Measurements from ENCODE around the gene GNB1.
"Not testable (repeated sequence)": the region's sequence is repeated elsewhere in the genome, so short reads cannot be mapped to it uniquely, and the experiment has no call there.

GNB1 gene

GRCh38 chr1:1875932-1876331 is 15.0 kb downstream of the GNB1 start:
- ChIA-PET POLR2A (no interaction called here), CTCF (no interaction called here)
- no peak for TF ChIP-seq FOXK2 (IDR thresholded peaks at IDR 0.05)
- TF ChIP-seq NFRKB (IDR thresholded peaks at IDR 0.05): no peak
- TF ChIP-seq FOXM1 (IDR thresholded peaks at IDR 0.05; ENCODE audit: borderline replicate concordance): no peak
- no peak for TF ChIP-seq HDGF (IDR thresholded peaks at IDR 0.05; ENCODE audit: borderline replicate concordance)
- TF ChIP-seq ARNT (IDR thresholded peaks at IDR 0.05): no peak
- TF ChIP-seq TARDBP (IDR thresholded peaks at IDR 0.05): no peak
- TF ChIP-seq PKNOX1 (IDR thresholded peaks at IDR 0.05): no peak
- TF ChIP-seq SP1 (IDR thresholded peaks at IDR 0.05): no peak
- no peak for TF ChIP-seq LEF1 (IDR thresholded peaks at IDR 0.05; ENCODE audit: borderline replicate concordance)
- no peak for TF ChIP-seq CTBP1 (IDR thresholded peaks at IDR 0.05; ENCODE audit: borderline replicate concordance)
- no peak for TF ChIP-seq ZNF384 (IDR thresholded peaks at IDR 0.05)
- TF ChIP-seq FOXA1 (IDR thresholded peaks at IDR 0.05): no peak
- no peak for TF ChIP-seq ELF4 (IDR thresholded peaks at IDR 0.05)
- no peak for TF ChIP-seq SUZ12 (IDR thresholded peaks at IDR 0.05)
- no peak for TF ChIP-seq BHLHE40 (IDR thresholded peaks at IDR 0.05; ENCODE audit: borderline replicate concordance)
- TF ChIP-seq L3MBTL2 (conservative IDR thresholded peaks at IDR 0.05): no peak
- DNase-seq (ENCODE audit: extremely low spot score): no peak

GRCh38 chr1:1874901-1875300 is 16.0 kb downstream of the GNB1 start:
- TF ChIP-seq FOXA1 (IDR thresholded peaks at IDR 0.05): no peak
- no peak for TF ChIP-seq LEF1 (IDR thresholded peaks at IDR 0.05; ENCODE audit: borderline replicate concordance)
- no peak for TF ChIP-seq FOXK2 (IDR thresholded peaks at IDR 0.05)
- POLR2A ChIA-PET: no interaction called here
- no peak for DNase-seq (ENCODE audit: extremely low spot score)
- CTCF ChIA-PET: no interaction called here

GRCh38 chr1:1873186-1873585 is 17.7 kb downstream of the GNB1 start:
- DNase-seq (ENCODE audit: extremely low spot score): no peak
- TF ChIP-seq FOXK2 (IDR thresholded peaks at IDR 0.05) (no peak), PKNOX1 (IDR thresholded peaks at IDR 0.05) (no peak)
- ChIA-PET CTCF (no interaction called here), POLR2A (no interaction called here)

- CTCF ChIA-PET: no interaction called here
- POLR2A ChIA-PET: interaction anchor here (0.8 kb wide), 1 partner anchor 9 kb away, joined by 3 read pairs; no protein-coding TSS in a partner anchor
- no peak for DNase-seq (ENCODE audit: extremely low spot score)
- no peak for TF ChIP-seq HDGF (IDR thresholded peaks at IDR 0.05; ENCODE audit: borderline replicate concordance)
- TF ChIP-seq ELF4 (IDR thresholded peaks at IDR 0.05): no peak
- TF ChIP-seq SUZ12 (IDR thresholded peaks at IDR 0.05): no peak
- no peak for TF ChIP-seq BHLHE40 (IDR thresholded peaks at IDR 0.05; ENCODE audit: borderline replicate concordance)
- TF ChIP-seq SP1 (IDR thresholded peaks at IDR 0.05): no peak
- TF ChIP-seq FOXA1 (IDR thresholded peaks at IDR 0.05): no peak
- TF ChIP-seq CTBP1 (IDR thresholded peaks at IDR 0.05; ENCODE audit: borderline replicate concordance): no peak
- no peak for TF ChIP-seq TARDBP (IDR thresholded peaks at IDR 0.05)
- TF ChIP-seq FOXM1 (IDR thresholded peaks at IDR 0.05; ENCODE audit: borderline replicate concordance): no peak
- TF ChIP-seq ZNF384 (IDR thresholded peaks at IDR 0.05): no peak
Observed at GRCh38 chr1:1872329-1872994, 18.4 kb downstream of the GNB1 start.

GRCh38 chr1:1869469-1869868 is 21.4 kb downstream of the GNB1 start:
- TF ChIP-seq FOXK2 (IDR thresholded peaks at IDR 0.05): no peak
- no peak for TF ChIP-seq BHLHE40 (IDR thresholded peaks at IDR 0.05; ENCODE audit: borderline replicate concordance)
- no peak for TF ChIP-seq HDGF (IDR thresholded peaks at IDR 0.05; ENCODE audit: borderline replicate concordance)
- TF ChIP-seq LEF1 (IDR thresholded peaks at IDR 0.05; ENCODE audit: borderline replicate concordance): no peak
- no peak for TF ChIP-seq L3MBTL2 (conservative IDR thresholded peaks at IDR 0.05)
- TF ChIP-seq SP1 (IDR thresholded peaks at IDR 0.05): no peak
- no peak for TF ChIP-seq PKNOX1 (IDR thresholded peaks at IDR 0.05)
- no peak for TF ChIP-seq CTBP1 (IDR thresholded peaks at IDR 0.05; ENCODE audit: borderline replicate concordance)
- ChIA-PET POLR2A (no interaction called here), CTCF (no interaction called here)
- DNase-seq (ENCODE audit: extremely low spot score): no peak

GRCh38 chr1:1867164-1867563 is 23.7 kb downstream of the GNB1 start:
- POLR2A ChIA-PET: no interaction called here
- TF ChIP-seq TARDBP (IDR thresholded peaks at IDR 0.05) (no peak), FOXK2 (IDR thresholded peaks at IDR 0.05) (no peak), CTBP1 (IDR thresholded peaks at IDR 0.05; ENCODE audit: borderline replicate concordance) (no peak), HDGF (IDR thresholded peaks at IDR 0.05; ENCODE audit: borderline replicate concordance) (no peak), SUZ12 (IDR thresholded peaks at IDR 0.05) (no peak), FOXA1 (IDR thresholded peaks at IDR 0.05) (no peak)
- CTCF ChIA-PET: interaction anchor here (0.6 kb wide), 1 partner anchor 227 kb away, joined by 7 read pairs; no protein-coding TSS in a partner anchor
- no peak for DNase-seq (ENCODE audit: extremely low spot score)

GRCh38 chr1:1862905-1863547 is 27.9 kb downstream of the GNB1 start:
- TF ChIP-seq FOXM1 (IDR thresholded peaks at IDR 0.05; ENCODE audit: borderline replicate concordance) (no peak), ARNT (IDR thresholded peaks at IDR 0.05) (no peak), ZNF384 (IDR thresholded peaks at IDR 0.05) (no peak), SP1 (IDR thresholded peaks at IDR 0.05) (no peak), SUZ12 (IDR thresholded peaks at IDR 0.05) (no peak), TARDBP (IDR thresholded peaks at IDR 0.05) (no peak), NFRKB (IDR thresholded peaks at IDR 0.05) (no peak), PKNOX1 (IDR thresholded peaks at IDR 0.05) (no peak), L3MBTL2 (conservative IDR thresholded peaks at IDR 0.05) (no peak), CTBP1 (IDR thresholded peaks at IDR 0.05; ENCODE audit: borderline replicate concordance) (no peak), ELF4 (IDR thresholded peaks at IDR 0.05) (no peak), FOXA1 (IDR thresholded peaks at IDR 0.05) (no peak), FOXK2 (IDR thresholded peaks at IDR 0.05) (no peak), BHLHE40 (IDR thresholded peaks at IDR 0.05; ENCODE audit: borderline replicate concordance) (no peak), HDGF (IDR thresholded peaks at IDR 0.05; ENCODE audit: borderline replicate concordance) (no peak), LEF1 (IDR thresholded peaks at IDR 0.05; ENCODE audit: borderline replicate concordance) (no peak)
- ChIA-PET POLR2A (no interaction called here), CTCF (no interaction called here)
- no peak for DNase-seq (ENCODE audit: extremely low spot score)

GRCh38 chr1:1861761-1862310 is 29.1 kb downstream of the GNB1 start:
- POLR2A ChIA-PET; DNase-seq (ENCODE audit: extremely low spot score); CTCF ChIA-PET: not testable (repeated sequence)
